Measurements from ENCODE around the gene PLSCR4.

- no peak for TF ChIP-seq FOXM1 (IDR thresholded peaks at IDR 0.05; ENCODE audit: low read depth)
- TF ChIP-seq CTCF (IDR thresholded peaks at IDR 0.05), result no peak
- TF ChIP-seq, protein P1, sequence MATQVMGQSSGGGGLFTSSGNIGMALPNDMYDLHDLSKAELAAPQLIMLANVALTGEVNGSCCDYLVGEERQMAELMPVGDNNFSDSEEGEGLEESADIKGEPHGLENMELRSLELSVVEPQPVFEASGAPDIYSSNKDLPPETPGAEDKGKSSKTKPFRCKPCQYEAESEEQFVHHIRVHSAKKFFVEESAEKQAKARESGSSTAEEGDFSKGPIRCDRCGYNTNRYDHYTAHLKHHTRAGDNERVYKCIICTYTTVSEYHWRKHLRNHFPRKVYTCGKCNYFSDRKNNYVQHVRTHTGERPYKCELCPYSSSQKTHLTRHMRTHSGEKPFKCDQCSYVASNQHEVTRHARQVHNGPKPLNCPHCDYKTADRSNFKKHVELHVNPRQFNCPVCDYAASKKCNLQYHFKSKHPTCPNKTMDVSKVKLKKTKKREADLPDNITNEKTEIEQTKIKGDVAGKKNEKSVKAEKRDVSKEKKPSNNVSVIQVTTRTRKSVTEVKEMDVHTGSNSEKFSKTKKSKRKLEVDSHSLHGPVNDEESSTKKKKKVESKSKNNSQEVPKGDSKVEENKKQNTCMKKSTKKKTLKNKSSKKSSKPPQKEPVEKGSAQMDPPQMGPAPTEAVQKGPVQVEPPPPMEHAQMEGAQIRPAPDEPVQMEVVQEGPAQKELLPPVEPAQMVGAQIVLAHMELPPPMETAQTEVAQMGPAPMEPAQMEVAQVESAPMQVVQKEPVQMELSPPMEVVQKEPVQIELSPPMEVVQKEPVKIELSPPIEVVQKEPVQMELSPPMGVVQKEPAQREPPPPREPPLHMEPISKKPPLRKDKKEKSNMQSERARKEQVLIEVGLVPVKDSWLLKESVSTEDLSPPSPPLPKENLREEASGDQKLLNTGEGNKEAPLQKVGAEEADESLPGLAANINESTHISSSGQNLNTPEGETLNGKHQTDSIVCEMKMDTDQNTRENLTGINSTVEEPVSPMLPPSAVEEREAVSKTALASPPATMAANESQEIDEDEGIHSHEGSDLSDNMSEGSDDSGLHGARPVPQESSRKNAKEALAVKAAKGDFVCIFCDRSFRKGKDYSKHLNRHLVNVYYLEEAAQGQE (IDR thresholded peaks at IDR 0.05; ENCODE audit: low read depth, low read length), result no peak
- no peak for TF ChIP-seq EZH2phosphoT487 (IDR thresholded peaks at IDR 0.05; ENCODE audit: borderline replicate concordance, low read depth)
- TF ChIP-seq SIN3A (IDR thresholded peaks at IDR 0.05; ENCODE audit: borderline replicate concordance, low read depth, low read length), result no peak
- TF ChIP-seq, protein P2, sequence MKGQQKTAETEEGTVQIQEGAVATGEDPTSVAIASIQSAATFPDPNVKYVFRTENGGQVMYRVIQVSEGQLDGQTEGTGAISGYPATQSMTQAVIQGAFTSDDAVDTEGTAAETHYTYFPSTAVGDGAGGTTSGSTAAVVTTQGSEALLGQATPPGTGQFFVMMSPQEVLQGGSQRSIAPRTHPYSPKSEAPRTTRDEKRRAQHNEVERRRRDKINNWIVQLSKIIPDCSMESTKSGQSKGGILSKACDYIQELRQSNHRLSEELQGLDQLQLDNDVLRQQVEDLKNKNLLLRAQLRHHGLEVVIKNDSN (IDR thresholded peaks at IDR 0.05; ENCODE audit: borderline replicate concordance, low read depth), result no peak
- no peak for TF ChIP-seq POLR2AphosphoS5 (IDR thresholded peaks at IDR 0.05; ENCODE audit: low read depth, low read length)
- TF ChIP-seq NRF1 (IDR thresholded peaks at IDR 0.05; ENCODE audit: low read depth, low read length), result no peak
- no peak for TF ChIP-seq RFX5 (IDR thresholded peaks at IDR 0.05; ENCODE audit: low read length)
- TF ChIP-seq, protein P3, sequence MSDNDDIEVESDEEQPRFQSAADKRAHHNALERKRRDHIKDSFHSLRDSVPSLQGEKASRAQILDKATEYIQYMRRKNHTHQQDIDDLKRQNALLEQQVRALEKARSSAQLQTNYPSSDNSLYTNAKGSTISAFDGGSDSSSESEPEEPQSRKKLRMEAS (IDR thresholded peaks at IDR 0.05; ENCODE audit: low read depth), result no peak
- no peak for TF ChIP-seq YY1 (IDR thresholded peaks at IDR 0.05; ENCODE audit: low read depth)
- no peak for TF ChIP-seq CHD2 (IDR thresholded peaks at IDR 0.05; ENCODE audit: low read length, partially characterized antibody)
- no peak for TF ChIP-seq TCF12 (IDR thresholded peaks at IDR 0.05)
Measured at GRCh38 chr3:146279951-146280350, 29.0 kb upstream of the PLSCR4 start.
